GM18873 (cell line): ENCODE measurements around the gene ZNF385C.

Experiments used
- ATAC-seq: cut with Tn5 transposase; IDR thresholded peaks from one replicate; pipeline ENCODE4 v1.9.1; 2021; ENCODE audit warnings: mild to moderate bottlenecking, moderate library complexity, moderate number of reproducible peaks; ENCODE audit not compliant: unreplicated experiment, low FRiP score

The ZNF385C gene

GRCh38 chr17:42125565-42125964, 27.3 kb upstream of the ZNF385C start:
- ATAC-seq: no peak

GRCh38 chr17:42124256-42124655, 26.0 kb upstream of the ZNF385C start:
- ATAC-seq: no peak

GRCh38 chr17:42122371-42123303, 24.4 kb upstream of the ZNF385C start, which contains the start of gene HSPB9:
Gene HSPB9 (plus strand): TSS chr17:42122804. CDS start chr17:42122851, 47 bp downstream.
- no peak for ATAC-seq

GRCh38 chr17:42120770-42121769, 22.8 kb upstream of the ZNF385C start, which contains the start of gene KAT2A:
Gene KAT2A (minus strand): TSS chr17:42121367. CDS start chr17:42121304, 63 bp downstream.
- no peak for ATAC-seq

- ATAC-seq: no peak
Measured at GRCh38 chr17:42120161-42120769, 22.0 kb upstream of the ZNF385C start.

- ATAC-seq: no peak
Measured at GRCh38 chr17:42119301-42119700, 21.0 kb upstream of the ZNF385C start.

GRCh38 chr17:42118545-42118944, 20.3 kb upstream of the ZNF385C start:
- ATAC-seq: no peak

- no peak for ATAC-seq
Measured at GRCh38 chr17:42118126-42118510, 19.8 kb upstream of the ZNF385C start.

GRCh38 chr17:42117397-42118125, 19.3 kb upstream of the ZNF385C start:
- no peak for ATAC-seq

- no peak for ATAC-seq
Measured at GRCh38 chr17:42116705-42117396, 18.6 kb upstream of the ZNF385C start.

- ATAC-seq: no peak
Measured at GRCh38 chr17:42114118-42114517, 15.8 kb upstream of the ZNF385C start.

GRCh38 chr17:42113293-42114069, 15.2 kb upstream of the ZNF385C start:
- no peak for ATAC-seq

GRCh38 chr17:42112552-42113176, 14.4 kb upstream of the ZNF385C start, which contains the start of gene DHX58:
Gene DHX58 (minus strand): TSS chr17:42112714. CDS start chr17:42111892, 822 bp downstream.
- ATAC-seq: no peak

- ATAC-seq: no peak
Measured at GRCh38 chr17:42111871-42112551, 13.7 kb upstream of the ZNF385C start.

GRCh38 chr17:42111265-42111636, 13.0 kb upstream of the ZNF385C start:
- ATAC-seq: no peak

- no peak for ATAC-seq
Measured at GRCh38 chr17:42110301-42111264, 12.3 kb upstream of the ZNF385C start.
